MCF 10A (cell line): Measurements from ENCODE around the gene PDE7B. TPM values are rescaled to one million over a fixed set of nuclear protein-coding genes. Genes with fewer than 3 reads are reported as not detected.

ENCODE experiments used
- BruUV-seq: library from RNA; stranded (reverse); fragments of 400-500 nt; replicated peaks from 2 replicates; lab custom pipeline; 2021; lab: Mats Ljungman, UMichigan
- CTCF ChIA-PET: fragments of 300-600 bp; sonication (Branson Sonifier 250); formaldehyde crosslinking; extraction: SDS; loops from one replicate; lab custom pipeline; 2021; ENCODE audit warnings: antibody characterized with exemption, inconsistent platforms; lab: Yijun Ruan, JAX
- POLR2A ChIA-PET: fragments of 300-600, 350-650 bp; sonication (Branson Sonifier 250); formaldehyde crosslinking; extraction: SDS; loops from one replicate; lab custom pipeline; 2020; ENCODE audit warnings: antibody characterized with exemption, inconsistent platforms; lab: Yijun Ruan, JAX
- DNase-seq: peaks from one replicate; pipeline ENCODE4 v3.0.0-alpha.2; 2018; ENCODE audit not compliant: unreplicated experiment
- H3K27ac Mint-ChIP-seq: one replicate; pipeline ENCODE4 v1.8.0; 2022; ENCODE audit warnings: mild to moderate bottlenecking, low read depth, mixed read lengths; ENCODE audit not compliant: unreplicated experiment
- H3K27me3 Mint-ChIP-seq: one replicate; pipeline ENCODE4 v1.8.0; 2022; ENCODE audit warnings: mixed read lengths; ENCODE audit not compliant: insufficient read depth, unreplicated experiment
- H3K36me3 Mint-ChIP-seq: one replicate; pipeline ENCODE4 v1.8.0; 2022; ENCODE audit warnings: mild to moderate bottlenecking, moderate library complexity, mixed read lengths; ENCODE audit not compliant: insufficient read depth, unreplicated experiment
- H3K4me1 Mint-ChIP-seq: one replicate; pipeline ENCODE4 v1.8.0; 2022; ENCODE audit warnings: mixed read lengths; ENCODE audit not compliant: insufficient read depth, unreplicated experiment
- H3K4me3 Mint-ChIP-seq: one replicate; pipeline ENCODE4 v1.8.0; 2022; ENCODE audit warnings: mild to moderate bottlenecking, moderate library complexity, mixed read lengths; ENCODE audit not compliant: unreplicated experiment
- H3K9me3 Mint-ChIP-seq: one replicate; pipeline ENCODE4 v1.8.0; 2022; ENCODE audit warnings: mixed read lengths; ENCODE audit not compliant: unreplicated experiment
- CTCF ChIP-seq: fragments of 200-600 bp; IDR thresholded peaks from one replicate; pipeline ENCODE4 v1.8.0; 2022; ENCODE audit warnings: antibody characterized with exemption, mild to moderate bottlenecking; ENCODE audit not compliant: unreplicated experiment
- intact Hi-C: fragments of 100-400 bp; cut with micrococcal nuclease; formaldehyde crosslinking; loops from 2 replicates; pipeline ENCODE4 v1.14.1; 2022
- total RNA-seq: library from RNA; stranded (reverse); gene quantifications from 2 replicates; pipeline ENCODE4 v1.2.3, GENCODE V29; 2022

PDE7B gene
- total RNA-seq, 1 experiment from 2014 or later = 1.4 TPM

GRCh38 chr6:136236466-136237293 lies 385.2 kb downstream of the PDE7B start:
- Mint-ChIP-seq H3K36me3 (peaks cover 13% of the 10 kb centered on the region), H3K27me3 (no peaks in the 10 kb centered on the region), H3K9me3 (no peaks in the 10 kb centered on the region), H3K4me3 (no peak overlapping the region), H3K4me1 (peaks cover 5% of the 10 kb centered on the region), H3K27ac (no peak overlapping the region)
- CTCF ChIA-PET = interaction anchor here (1.0 to 3.4 kb wide), 2 partner anchors 10 to 701 kb away, joined by 3 to 36 read pairs; no protein-coding TSS in a partner anchor
- DNase-seq = no peak
- BruUV-seq = no TSS peak
- TF ChIP-seq CTCF = no peak
- intact Hi-C loops = no loop called here
- POLR2A ChIA-PET = interaction anchor here (1.1 to 1.5 kb wide), 3 partner anchors 10 to 738 kb away, joined by 4 to 8 read pairs (median 4); partner anchors contain the start of gene MTFR2

GRCh38 chr6:136244061-136244616 lies 392.6 kb downstream of the PDE7B start:
- peaks cover 9% of the 10 kb centered on the region for H3K36me3 Mint-ChIP-seq
- intact Hi-C loops = no loop called here
- ChIA-PET POLR2A (interaction anchor here (0.7 to 1.1 kb wide), 4 partner anchors 17 to 754 kb away, joined by 3 to 6 read pairs (median 4); partner anchors contain the start of gene BCLAF1), CTCF (interaction anchor here (0.6 to 1.0 kb wide), 4 partner anchors 18 to 793 kb away, joined by 3 to 5 read pairs (median 5); no protein-coding TSS in a partner anchor)
- no peak overlapping the region for H3K27ac Mint-ChIP-seq
- H3K4me1 Mint-ChIP-seq = peaks cover 6% of the 10 kb centered on the region
- H3K4me3 Mint-ChIP-seq = no peak overlapping the region
- no peak for DNase-seq
- no peak for TF ChIP-seq CTCF
- no peaks in the 10 kb centered on the region for H3K27me3 Mint-ChIP-seq
- BruUV-seq = no TSS peak
- no peaks in the 10 kb centered on the region for H3K9me3 Mint-ChIP-seq
